ENCODE results near the gene ZNF689.

DNA sequence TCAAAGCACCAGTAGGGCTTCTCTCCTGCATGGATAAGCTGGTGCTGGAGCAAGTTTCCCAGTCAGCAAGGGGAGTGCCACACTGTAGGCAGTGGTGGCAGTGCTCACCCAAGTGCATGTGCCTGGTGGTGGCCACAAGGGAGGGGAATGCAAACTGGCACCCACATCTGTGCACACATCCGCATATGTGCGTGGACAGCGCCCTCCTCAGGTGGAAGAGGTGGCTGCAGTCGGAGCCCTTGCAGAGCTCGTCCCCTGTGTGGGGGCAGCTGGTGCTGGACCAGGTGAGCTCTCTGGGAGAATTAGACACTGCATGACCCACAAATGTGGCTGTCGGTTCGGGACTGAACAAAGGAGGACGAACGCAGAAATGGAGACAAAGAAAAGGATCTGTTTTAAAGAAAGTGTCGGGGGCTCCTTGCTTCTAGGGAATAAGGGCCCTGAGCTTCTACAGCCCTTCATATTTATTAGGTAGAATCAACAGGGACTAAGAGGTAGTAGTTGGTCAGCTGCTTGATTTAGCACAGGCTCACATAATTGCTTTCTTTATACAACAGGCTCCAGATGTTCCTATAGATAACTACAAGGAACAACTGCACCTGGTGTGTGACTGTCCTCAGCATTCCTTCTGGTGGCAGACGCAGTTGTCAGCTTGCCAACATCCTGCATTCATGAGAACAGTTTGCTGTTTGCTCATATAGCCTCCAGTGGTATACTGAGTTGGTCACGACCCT, 5.3 kb upstream of the ZNF689 start:
- TF ChIP-seq MATR3 (CRISPR knock-in tag; IDR thresholded peaks at IDR 0.05) (no peak), NR2F2 (IDR thresholded peaks at IDR 0.05; ENCODE audit: borderline replicate concordance, low read depth) (no peak)

Data from HepG2 (cell line).